Prostate gland (tissue), 2 donors: ENCODE measurements around the gene CARNS1. TPM values are rescaled to one million over a fixed set of nuclear protein-coding genes. Genes with fewer than 3 reads are reported as not detected.

Experiments
- DNase-seq: peaks from one replicate; pipeline ENCODE4 v3.0.0-alpha.2; 2019; ENCODE audit warnings: low spot score
- H3K27ac ChIP-seq, 2 donors: fragments of 200-600 bp; sonication (generic); 2 replicates each; pipeline ENCODE4 v1.5.1; 2017 to 2019
- H3K27me3 ChIP-seq: fragments of 200-600 bp; sonication (generic); replicated peaks from 2 replicates; pipeline ENCODE4 v1.5.1; 2019; ENCODE audit not compliant: insufficient read depth
- H3K36me3 ChIP-seq, 2 donors: fragments of 200-600 bp; sonication (generic); 1 replicate in 1 of 2; 2 replicates in 1 of 2; pipeline versions ENCODE4 v1.5.1 to v1.8.1; 2017 to 2019
- H3K4me1 ChIP-seq: fragments of 200-600 bp; sonication (generic); replicated peaks from 2 replicates; pipeline ENCODE4 v1.5.1; 2019
- H3K4me3 ChIP-seq, 2 donors: fragments of 200-600 bp; sonication (generic); 2 replicates each; pipeline ENCODE4 v1.5.1; 2017 to 2019
- H3K9me3 ChIP-seq: fragments of 200-600 bp; sonication (generic); 2 replicates; pipeline ENCODE4 v1.5.1; 2017
- CTCF ChIP-seq, 4 experiments: fragments of 200-600 bp in 2 of 4; fragments of 450-650 bp in 2 of 4; sonication (generic) in 2 of 4; IDR thresholded peaks; 1 replicate in 3 of 4; 2 replicates in 1 of 4; pipeline ENCODE4 v1.5.1; 2016 to 2019; ENCODE audit warnings: antibody characterized with exemption in 4 of 4, mild to moderate bottlenecking in 2 of 4, moderate library complexity in 2 of 4
- POLR2A ChIP-seq: fragments of 450-650 bp; IDR thresholded peaks from one replicate; pipeline ENCODE4 v1.6.1; 2016; ENCODE audit warnings: antibody characterized with exemption, mild to moderate bottlenecking
- POLR2AphosphoS5 ChIP-seq: sonication (generic); formaldehyde crosslinking; IDR thresholded peaks from one replicate; pipeline ENCODE4 v1.6.1; 2017; ENCODE audit warnings: antibody characterized with exemption
- WGBS: methylation state at CpG from one replicate; pipeline ENCODE4 v1.1.5; 2018; 5-methylcytosine and 5-hydroxymethylcytosine counted together
- intact Hi-C: fragments of 100-400 bp; cut with DNase I; formaldehyde crosslinking; loops from one replicate; pipeline ENCODE4 v1.14.2; 2022
- total RNA-seq, 2 donors: library from RNA; depleted of rRNA; stranded (reverse); fragments of >200 nt; gene quantifications; one replicate each; pipeline ENCODE4 v1.1.0, GENCODE V29; 2016

The CARNS1 gene
- total RNA-seq, 2 donors from 2014 or later, result 0.91 to 1.0 TPM

DNA sequence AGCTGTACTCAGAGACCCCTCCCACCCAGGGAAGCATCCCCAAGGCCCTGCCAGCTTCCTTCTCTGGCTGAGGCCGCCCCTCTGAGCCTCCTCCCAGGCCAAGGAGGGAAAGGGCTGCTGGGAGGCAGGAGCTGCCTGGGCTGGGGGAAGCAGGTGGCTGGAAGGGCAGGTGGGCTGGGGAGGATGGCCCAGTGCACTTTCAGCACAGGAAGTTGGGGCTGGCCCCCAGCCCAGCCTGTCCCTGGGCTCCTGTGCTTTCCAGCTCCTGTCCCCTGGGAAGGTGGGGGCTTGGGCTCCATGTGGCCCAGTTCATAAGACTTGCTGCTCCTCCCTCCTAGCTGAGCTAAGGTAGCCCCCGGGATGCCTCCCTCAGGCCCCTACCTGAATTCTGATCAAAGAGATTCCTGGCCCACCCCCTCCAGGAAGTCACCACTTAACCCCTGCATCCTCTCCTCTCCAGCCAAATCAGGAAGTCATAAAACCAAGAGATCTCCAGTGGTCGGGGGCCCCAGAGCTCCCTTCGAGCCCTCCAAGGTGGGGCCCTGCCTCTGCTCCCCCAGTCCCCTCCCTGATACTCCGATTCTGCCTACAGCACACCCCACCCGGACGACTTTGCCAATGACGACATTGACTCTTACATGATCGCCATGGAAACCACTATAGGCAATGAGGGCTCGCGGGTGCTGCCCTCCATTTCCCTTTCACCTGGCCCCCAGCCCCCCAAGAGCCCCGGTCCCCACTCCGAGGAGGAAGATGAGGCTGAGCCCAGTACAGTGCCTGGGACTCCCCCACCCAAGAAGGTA is 18.7 kb upstream of the CARNS1 start:
- intact Hi-C loops, result no loop called here
- no peak overlapping the region for H3K27ac ChIP-seq
- no peak for DNase-seq
- no peak overlapping the region for H3K4me3 ChIP-seq
- 39% methylated on average over 13 of the region's 13 CpGs for WGBS
- H3K9me3 ChIP-seq, result no peaks in the 10 kb centered on the region
- H3K4me1 ChIP-seq, result peaks cover 22% of the 10 kb centered on the region
- TF ChIP-seq POLR2A (no peak), CTCF (IDR thresholded peaks at IDR 0.05) (no peak), POLR2AphosphoS5 (no peak)
- no peaks in the 10 kb centered on the region for H3K27me3 ChIP-seq
- H3K36me3 ChIP-seq, result peaks cover 6 to 13% of the 10 kb centered on the region in 2 donors

- no peak overlapping the region for H3K4me3 ChIP-seq
- TF ChIP-seq POLR2AphosphoS5 (no peak), POLR2A (no peak), CTCF (IDR thresholded peaks at IDR 0.05) (no peak)
- no peaks in the 10 kb centered on the region for H3K9me3 ChIP-seq
- no peak for DNase-seq
- 50% methylated on average over 6 of the region's 6 CpGs for WGBS
- peaks cover 18% of the 10 kb centered on the region for H3K4me1 ChIP-seq
- intact Hi-C loops, result no loop called here
- no peak overlapping the region for H3K27ac ChIP-seq
- peaks cover 6 to 13% of the 10 kb centered on the region in 2 donors for H3K36me3 ChIP-seq
- H3K27me3 ChIP-seq, result no peaks in the 10 kb centered on the region
These were observed 17.9 kb upstream of the CARNS1 start for GRCh38 chr11:67397536-67397935.

DNA sequence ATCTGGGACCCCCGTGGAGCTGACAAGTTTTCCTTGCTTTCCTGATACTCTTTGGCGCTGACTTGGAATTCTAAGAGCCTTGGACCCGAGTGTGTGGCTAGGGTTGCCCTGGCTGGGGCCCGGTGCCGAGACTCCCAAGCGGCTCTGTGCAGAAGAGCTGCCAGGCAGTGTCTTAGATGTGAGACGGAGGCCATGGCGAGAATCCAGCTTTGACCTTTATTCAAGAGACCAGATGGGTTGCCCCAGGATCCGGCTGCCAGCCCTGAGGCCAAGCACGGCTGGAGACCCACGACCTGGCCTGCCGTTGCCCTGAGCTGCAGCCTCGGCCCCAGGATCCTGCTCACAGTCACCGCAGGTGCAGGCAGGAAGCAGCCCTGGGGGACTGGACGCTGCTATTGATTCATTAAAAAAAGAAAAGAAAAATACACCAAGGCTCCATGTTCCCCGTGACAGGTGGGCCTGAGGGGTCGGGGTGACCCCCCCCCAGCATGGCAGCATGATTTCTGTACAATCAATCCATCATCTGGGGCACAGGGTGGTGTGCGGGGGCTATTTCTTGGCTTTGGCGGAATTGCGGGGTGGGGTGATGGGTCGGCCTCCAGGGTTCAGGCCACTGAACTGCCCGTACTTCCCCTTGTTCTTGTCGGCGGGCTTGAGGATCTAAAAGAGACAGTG is 17.4 kb upstream of the CARNS1 start:
- Histone ChIP-seq H3K36me3 (peaks cover 6 to 13% of the 10 kb centered on the region in 2 donors), H3K27ac (no peak overlapping the region), H3K4me3 (no peak overlapping the region), H3K27me3 (no peaks in the 10 kb centered on the region), H3K4me1 (peaks cover 15% of the 10 kb centered on the region), H3K9me3 (no peaks in the 10 kb centered on the region)
- DNase-seq, result no peak
- intact Hi-C loops, result no loop called here
- TF ChIP-seq CTCF (IDR thresholded peaks at IDR 0.05) (no peak), POLR2A (no peak), POLR2AphosphoS5 (no peak)
- 78% methylated on average over 23 of the region's 24 CpGs for WGBS

DNA sequence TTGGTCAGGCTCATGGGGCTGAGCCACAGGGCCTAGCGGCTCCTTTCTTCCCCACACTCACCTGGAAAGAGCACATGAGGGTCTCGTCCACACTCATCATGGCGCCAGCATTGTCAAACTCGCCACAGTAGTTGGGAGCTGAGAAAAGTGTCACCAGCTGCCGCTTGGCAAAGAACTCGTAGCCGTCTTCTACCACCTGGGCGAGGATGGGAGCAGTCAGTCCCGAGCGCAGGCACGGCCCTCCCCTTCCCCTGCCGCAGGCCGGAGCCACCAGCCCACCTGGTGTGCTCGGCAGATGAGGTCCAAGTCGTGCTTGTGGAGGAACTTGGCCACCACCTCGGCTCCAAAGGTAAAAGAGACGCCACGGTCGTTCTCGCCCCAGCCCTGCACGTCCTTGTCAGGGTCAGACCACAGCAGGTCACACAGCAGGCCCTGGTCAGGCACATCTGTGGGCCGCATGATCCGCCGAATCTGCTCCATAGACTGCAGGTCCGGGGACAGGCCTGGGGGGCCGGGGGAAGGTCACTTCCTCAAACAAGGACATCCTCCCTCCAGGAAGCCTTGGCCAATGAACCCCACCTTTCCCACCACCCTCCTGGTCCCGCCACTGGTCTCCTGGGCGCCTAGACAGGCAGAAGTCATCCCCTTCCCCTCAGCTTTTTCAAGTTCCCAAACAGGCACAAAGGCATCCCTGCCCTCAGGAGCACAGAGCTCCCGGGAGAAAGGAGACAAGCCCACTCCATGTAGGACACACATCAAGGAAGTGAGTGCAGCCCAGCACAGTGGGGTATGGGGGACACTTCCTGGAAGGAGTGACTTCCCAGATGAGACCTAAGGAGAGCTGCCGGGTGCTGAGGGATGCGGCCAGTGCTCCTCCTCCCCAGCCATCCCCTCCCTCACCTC is 16.6 kb upstream of the CARNS1 start:
- 81% methylated on average over 31 of the region's 31 CpGs for WGBS
- no peak overlapping the region for H3K27ac ChIP-seq

More for the DNA sequence above, 16.6 kb upstream of the CARNS1 start:
- no peak for DNase-seq
- no peak for TF ChIP-seq CTCF (IDR thresholded peaks at IDR 0.05)
- no peak for TF ChIP-seq POLR2AphosphoS5
- TF ChIP-seq POLR2A, result no peak
- H3K9me3 ChIP-seq, result no peaks in the 10 kb centered on the region
- intact Hi-C loops, result no loop called here
- no peaks in the 10 kb centered on the region for H3K27me3 ChIP-seq
- peaks cover 15% of the 10 kb centered on the region for H3K4me1 ChIP-seq
- H3K4me3 ChIP-seq, result no peak overlapping the region
- H3K36me3 ChIP-seq, result peaks cover 6 to 13% of the 10 kb centered on the region in 2 donors
